CD14-positive monocyte (primary cell): ENCODE data around the gene KIF26B. TPM values are rescaled to one million over a fixed set of nuclear protein-coding genes. Genes with fewer than 3 reads are reported as not detected.
"Not testable (repeated sequence)": the region's sequence is repeated elsewhere in the genome, so short reads cannot be mapped to it uniquely, and the experiment has no call there.

ENCODE experiments used
- DNase-seq, 3 donors: peaks; one replicate each; pipeline ENCODE4 v3.0.0-alpha.2; 2011 to 2022
- H2AFZ ChIP-seq: 2 replicates; pipeline ENCODE4 v1.6.0; 2012; ENCODE audit warnings: mild to moderate bottlenecking, low read depth, low read length, inconsistent platforms; ENCODE audit not compliant: insufficient read depth, poor library complexity, severe bottlenecking
- H3K27ac ChIP-seq, 2 donors: 1 replicate in 1 of 2; 2 replicates in 1 of 2; pipeline ENCODE4 v1.5.1; 2012 to 2013; ENCODE audit warnings: low read length in 2 of 2, control low read depth in 1 of 2, inconsistent platforms in 1 of 2, low read depth in 1 of 2, mild to moderate bottlenecking in 1 of 2
- H3K27me3 ChIP-seq, 2 donors: one replicate each; pipeline versions ENCODE4 v1.6.0 to v1.6.1; 2011 to 2013; ENCODE audit warnings: low read length in 2 of 2; ENCODE audit not compliant: control insufficient read depth in 2 of 2, insufficient read depth in 2 of 2
- H3K36me3 ChIP-seq, 2 donors: replicated peaks in 1 of 2; 1 replicate in 1 of 2; 2 replicates in 1 of 2; pipeline versions ENCODE4 v1.5.1 to v1.6.1; 2012 to 2013; ENCODE audit warnings: low read length in 2 of 2, control low read depth in 1 of 2, inconsistent platforms in 1 of 2, mild to moderate bottlenecking in 1 of 2; ENCODE audit not compliant: insufficient read depth in 2 of 2, control insufficient read depth in 1 of 2
- H3K4me1 ChIP-seq, 2 donors: 1 replicate in 1 of 2; 2 replicates in 1 of 2; pipeline versions ENCODE4 v1.5.1 to v1.6.1; 2012 to 2013; ENCODE audit warnings: low read length in 2 of 2, control low read depth in 1 of 2, inconsistent platforms in 1 of 2, mild to moderate bottlenecking in 1 of 2, moderate library complexity in 1 of 2; ENCODE audit not compliant: insufficient read depth in 2 of 2, control insufficient read depth in 1 of 2
- H3K4me2 ChIP-seq: replicated peaks from 2 replicates; pipeline ENCODE3; 2012; ENCODE audit warnings: low read length, moderate library complexity, mild to moderate bottlenecking; ENCODE audit not compliant: poor library complexity, severe bottlenecking; ENCODE audit errors: extremely low read depth
- H3K4me3 ChIP-seq, 3 experiments: fragments of 200-600 bp in 1 of 3; sonication (generic) in 1 of 3; replicated peaks in 1 of 3; 1 replicate in 2 of 3; 2 replicates in 1 of 3; pipeline ENCODE4 v1.5.1; 2011 to 2013; ENCODE audit warnings: low read length in 3 of 3, mild to moderate bottlenecking in 3 of 3, control low read depth in 2 of 3, low read depth in 2 of 3, inconsistent platforms in 1 of 3, moderate library complexity in 1 of 3
- H3K79me2 ChIP-seq: 2 replicates; pipeline ENCODE4 v1.6.0; 2012; ENCODE audit warnings: mild to moderate bottlenecking, control low read depth, inconsistent platforms, low read length, moderate library complexity; ENCODE audit not compliant: insufficient read depth
- H3K9ac ChIP-seq: 2 replicates; pipeline ENCODE4 v1.6.0; 2017; ENCODE audit warnings: low read length, mild to moderate bottlenecking; ENCODE audit not compliant: insufficient read depth, poor library complexity, severe bottlenecking
- H3K9me3 ChIP-seq, 2 donors: replicated peaks in 1 of 2; 1 replicate in 1 of 2; 2 replicates in 1 of 2; pipeline versions ENCODE4 v1.5.1 to v1.6.1; 2012 to 2013; ENCODE audit warnings: low read length in 2 of 2, control low read depth in 1 of 2; ENCODE audit not compliant: control insufficient read depth in 1 of 2, insufficient read depth in 1 of 2
- H4K20me1 ChIP-seq: 2 replicates; pipeline ENCODE4 v1.6.0; 2012; ENCODE audit warnings: mild to moderate bottlenecking, low read length, control low read depth, moderate library complexity; ENCODE audit not compliant: insufficient read depth
- H3K27ac Mint-ChIP-seq, 7 donors: one replicate each; pipeline ENCODE4 v1.8.0; 2020; ENCODE audit warnings: mild to moderate bottlenecking in 7 of 7, mixed read lengths in 7 of 7, moderate library complexity in 6 of 7, inconsistent platforms in 2 of 7
- H3K27me3 Mint-ChIP-seq, 3 donors: one replicate each; pipeline ENCODE4 v1.8.0; 2021 to 2022; ENCODE audit warnings: low read depth in 3 of 3, mild to moderate bottlenecking in 3 of 3, mixed read lengths in 3 of 3, moderate library complexity in 3 of 3, inconsistent platforms in 1 of 3
- H3K36me3 Mint-ChIP-seq, 2 donors: one replicate each; pipeline ENCODE4 v1.8.0; 2020; ENCODE audit warnings: mixed read lengths in 2 of 2, inconsistent platforms in 1 of 2, mild to moderate bottlenecking in 1 of 2
- H3K4me1 Mint-ChIP-seq: one replicate; pipeline ENCODE4 v1.8.0; 2020; ENCODE audit warnings: mild to moderate bottlenecking, mixed read lengths
- H3K4me3 Mint-ChIP-seq, 2 donors: one replicate each; pipeline ENCODE4 v1.8.0; 2020; ENCODE audit warnings: mild to moderate bottlenecking in 2 of 2, mixed read lengths in 2 of 2, moderate library complexity in 1 of 2
- H3K9me3 Mint-ChIP-seq, 7 donors: one replicate each; pipeline ENCODE4 v1.8.0; 2020 to 2022; ENCODE audit warnings: mixed read lengths in 7 of 7, mild to moderate bottlenecking in 6 of 7, moderate library complexity in 6 of 7, inconsistent platforms in 2 of 7
- CTCF ChIP-seq: fragments of 200-600 bp; IDR thresholded peaks from one replicate; pipeline ENCODE4 v1.8.0; 2022; ENCODE audit warnings: antibody characterized with exemption, mild to moderate bottlenecking
- WGBS: methylation state at CpG from one replicate; pipeline ENCODE4 v1.1.5; 2013; ENCODE audit warnings: missing lambda C conversion rate; ENCODE audit not compliant: insufficient coverage; 5-methylcytosine and 5-hydroxymethylcytosine counted together
- intact Hi-C, 2 donors: fragments of 100-400 bp; cut with micrococcal nuclease; formaldehyde crosslinking; loops; one replicate each; pipeline versions ENCODE4 v1.15.0 to v1.15.1; 2023
- polyA plus RNA-seq, 3 donors: library from polyadenylated mRNA; depleted of rRNA in 1 of 3; unstranded in 2 of 3; stranded (reverse) in 1 of 3; fragments of 300-500 nt in 2 of 3; fragments of >200 nt in 1 of 3; fragmentation: Illumina TruSeq in 2 of 3; gene quantifications; 1 replicate in 2 of 3; 2 replicates in 1 of 3; pipeline ENCODE4 v1.2.3, GENCODE V29; 2012 to 2021

The KIF26B gene
- polyA plus RNA-seq, 3 donors, result 0.01 to 0.05 TPM; not detected in 1

GRCh38 chr1:245694753-245695195, 540.0 kb downstream of the KIF26B start:
- WGBS, result 71% methylated on average over 4 of the region's 11 CpGs

GRCh38 chr1:245695211-245695610, 540.4 kb downstream of the KIF26B start:
- H3K4me1 ChIP-seq, result peaks cover under 1 to 1% of the 10 kb centered on the region in 2 donors
- H3K27ac Mint-ChIP-seq, result no peak overlapping the region

More at GRCh38 chr1:245694753-245695195, 540.0 kb downstream of the KIF26B start:
- peaks cover 0 to 5% (median 0%) of the 10 kb centered on the region in 7 donors for H3K9me3 Mint-ChIP-seq
- intact Hi-C loops, result no loop called here
- H3K36me3 Mint-ChIP-seq, result peaks cover 0 to 5% of the 10 kb centered on the region in 2 donors
- no peaks in the 10 kb centered on the region for H4K20me1 ChIP-seq
- peaks cover 0 to 10% (median 6%) of the 10 kb centered on the region in 3 donors for H3K27me3 Mint-ChIP-seq
- no peak overlapping the region for H3K27ac ChIP-seq
- peaks cover 5% of the 10 kb centered on the region in 2 donors for H3K4me1 ChIP-seq
- H3K27me3 ChIP-seq, result peaks cover 0 to 3% of the 10 kb centered on the region in 2 donors
- no peak overlapping the region for H3K4me3 ChIP-seq
- no peak overlapping the region for H2AFZ ChIP-seq
- peaks cover 8% of the 10 kb centered on the region for H3K4me1 Mint-ChIP-seq
- H3K9ac ChIP-seq, result no peak overlapping the region
- no peak overlapping the region for H3K27ac Mint-ChIP-seq
- H3K4me3 Mint-ChIP-seq, result no peak overlapping the region
- no peaks in the 10 kb centered on the region for H3K79me2 ChIP-seq
- no peaks in the 10 kb centered on the region for H3K9me3 ChIP-seq
- H3K4me2 ChIP-seq, result no peak overlapping the region
- no peak for TF ChIP-seq CTCF
- H3K36me3 ChIP-seq, result no peaks in the 10 kb centered on the region
- no peak for DNase-seq

GRCh38 chr1:245695701-245696100, 540.9 kb downstream of the KIF26B start:
- H4K20me1 ChIP-seq, H2AFZ ChIP-seq, H3K9ac ChIP-seq, H3K4me1 Mint-ChIP-seq, H3K36me3 ChIP-seq, H3K4me3 Mint-ChIP-seq, DNase-seq, H3K79me2 ChIP-seq, H3K4me1 ChIP-seq, intact Hi-C loops, H3K27me3 ChIP-seq, H3K36me3 Mint-ChIP-seq, H3K27me3 Mint-ChIP-seq, H3K9me3 Mint-ChIP-seq, H3K4me3 ChIP-seq, H3K27ac ChIP-seq, H3K27ac Mint-ChIP-seq, H3K9me3 ChIP-seq, H3K4me2 ChIP-seq: not testable (repeated sequence)
- WGBS, result 100% methylated on average over 3 of the region's 11 CpGs

More at GRCh38 chr1:245695211-245695610, 540.4 kb downstream of the KIF26B start:
- no peak overlapping the region for H3K9ac ChIP-seq
- no peak overlapping the region for H3K27ac ChIP-seq
- no peak overlapping the region for H3K4me2 ChIP-seq
- intact Hi-C loops, result no loop called here
- H3K4me3 Mint-ChIP-seq, result no peak overlapping the region
- no peak overlapping the region for H2AFZ ChIP-seq
- TF ChIP-seq CTCF, result no peak
- no peaks in the 10 kb centered on the region for H3K79me2 ChIP-seq
- no peaks in the 10 kb centered on the region for H4K20me1 ChIP-seq
- H3K36me3 Mint-ChIP-seq, result peaks cover 0 to 5% of the 10 kb centered on the region in 2 donors
- peaks cover 0 to 8% (median 3%) of the 10 kb centered on the region in 3 donors for H3K27me3 Mint-ChIP-seq
- H3K4me1 Mint-ChIP-seq, result peaks cover 4% of the 10 kb centered on the region
- no peaks in the 10 kb centered on the region for H3K27me3 ChIP-seq
- H3K36me3 ChIP-seq, result no peaks in the 10 kb centered on the region
- DNase-seq, result no peak
- H3K4me3 ChIP-seq, result no peak overlapping the region
- 85% methylated on average over 6 of the region's 8 CpGs for WGBS
- no peaks in the 10 kb centered on the region for H3K9me3 ChIP-seq
- peaks cover 0 to 5% (median 0%) of the 10 kb centered on the region in 7 donors for H3K9me3 Mint-ChIP-seq
